ENCODE results near the gene AMHR2.

AMHR2 gene

GRCh38 chr12:53453953-53454640, 30.4 kb downstream of the AMHR2 start:
- DNase-seq = no peak

- no peak for DNase-seq
Observed at GRCh38 chr12:53454707-53455106, 31.1 kb downstream of the AMHR2 start.

GRCh38 chr12:53456654-53457366, 33.2 kb downstream of the AMHR2 start:
- no peak for DNase-seq

GRCh38 chr12:53459097-53459496, 35.4 kb downstream of the AMHR2 start:
- DNase-seq = no peak

GRCh38 chr12:53461059-53461458, 37.4 kb downstream of the AMHR2 start:
- no peak for DNase-seq

- DNase-seq = no peak
Observed at GRCh38 chr12:53461591-53461990, 37.9 kb downstream of the AMHR2 start.

- no peak for DNase-seq
Observed at GRCh38 chr12:53462935-53463334, 39.3 kb downstream of the AMHR2 start.

- no peak for DNase-seq
Observed at GRCh38 chr12:53463802-53464560, 40.3 kb downstream of the AMHR2 start.

GRCh38 chr12:53464685-53465418, 41.2 kb downstream of the AMHR2 start:
- no peak for DNase-seq

GRCh38 chr12:53465679-53466078, 42.0 kb downstream of the AMHR2 start:
- no peak for DNase-seq

GRCh38 chr12:53466640-53467039, 43.0 kb downstream of the AMHR2 start:
- DNase-seq = no peak

- DNase-seq = no peak
Observed at GRCh38 chr12:53467082-53467481, 43.4 kb downstream of the AMHR2 start.

GRCh38 chr12:53467880-53468279, 44.2 kb downstream of the AMHR2 start:
- DNase-seq = no peak

- DNase-seq = no peak
Observed at GRCh38 chr12:53468282-53468681, 44.6 kb downstream of the AMHR2 start.

GRCh38 chr12:53472056-53472582, 48.5 kb downstream of the AMHR2 start:
- DNase-seq = no peak

GRCh38 chr12:53474077-53474476, 50.4 kb downstream of the AMHR2 start:
- DNase-seq = no peak

- DNase-seq = no peak
Observed at GRCh38 chr12:53474819-53475218, 51.2 kb downstream of the AMHR2 start.

- DNase-seq = no peak
Observed at GRCh38 chr12:53476769-53477209, 53.1 kb downstream of the AMHR2 start.

- no peak for DNase-seq
Observed at GRCh38 chr12:53478865-53479264, 55.2 kb downstream of the AMHR2 start.

- DNase-seq = no peak
Observed at GRCh38 chr12:53479331-53479730, 55.7 kb downstream of the AMHR2 start.

GRCh38 chr12:53480491-53481442, 57.1 kb downstream of the AMHR2 start:
- no peak for DNase-seq
